ENCODE data around the gene PLCB1.

DNA sequence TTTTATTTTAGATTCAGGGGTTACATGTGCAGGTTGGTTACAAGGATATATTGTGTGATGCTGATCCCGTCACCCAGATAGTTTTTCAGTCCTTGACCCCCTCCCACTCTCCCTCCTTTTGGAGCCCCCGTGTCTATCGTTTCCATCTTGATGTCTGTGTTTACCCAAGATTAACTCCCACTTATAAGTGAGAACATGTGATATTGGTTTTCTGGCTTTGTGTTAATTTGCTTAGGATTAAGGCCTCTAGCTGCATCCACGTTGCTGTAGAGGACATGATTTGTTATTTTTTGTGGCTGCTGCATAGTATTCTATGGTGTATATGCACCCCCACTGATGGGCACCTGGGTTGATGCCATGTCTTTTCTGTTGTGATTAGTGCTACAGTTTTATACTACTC is 178.6 kb downstream of the PLCB1 start:
- TF ChIP-seq, protein P1, sequence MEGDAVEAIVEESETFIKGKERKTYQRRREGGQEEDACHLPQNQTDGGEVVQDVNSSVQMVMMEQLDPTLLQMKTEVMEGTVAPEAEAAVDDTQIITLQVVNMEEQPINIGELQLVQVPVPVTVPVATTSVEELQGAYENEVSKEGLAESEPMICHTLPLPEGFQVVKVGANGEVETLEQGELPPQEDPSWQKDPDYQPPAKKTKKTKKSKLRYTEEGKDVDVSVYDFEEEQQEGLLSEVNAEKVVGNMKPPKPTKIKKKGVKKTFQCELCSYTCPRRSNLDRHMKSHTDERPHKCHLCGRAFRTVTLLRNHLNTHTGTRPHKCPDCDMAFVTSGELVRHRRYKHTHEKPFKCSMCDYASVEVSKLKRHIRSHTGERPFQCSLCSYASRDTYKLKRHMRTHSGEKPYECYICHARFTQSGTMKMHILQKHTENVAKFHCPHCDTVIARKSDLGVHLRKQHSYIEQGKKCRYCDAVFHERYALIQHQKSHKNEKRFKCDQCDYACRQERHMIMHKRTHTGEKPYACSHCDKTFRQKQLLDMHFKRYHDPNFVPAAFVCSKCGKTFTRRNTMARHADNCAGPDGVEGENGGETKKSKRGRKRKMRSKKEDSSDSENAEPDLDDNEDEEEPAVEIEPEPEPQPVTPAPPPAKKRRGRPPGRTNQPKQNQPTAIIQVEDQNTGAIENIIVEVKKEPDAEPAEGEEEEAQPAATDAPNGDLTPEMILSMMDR (IDR thresholded peaks at IDR 0.05 in 2 of 3, conservative IDR thresholded peaks at IDR 0.05 in 1 of 3; ENCODE audit: control insufficient read depth in 2 of 3, extremely low read depth in 1 of 3, insufficient read depth in 1 of 3, low read depth in 3 of 3, low read length in 3 of 3): no peak
- TF ChIP-seq BACH1 (IDR thresholded peaks at IDR 0.05; ENCODE audit: borderline replicate concordance) (no peak), ZZZ3 (IDR thresholded peaks at IDR 0.05; ENCODE audit: control insufficient read depth, insufficient read length, low read depth) (no peak), SIN3A (IDR thresholded peaks at IDR 0.05; ENCODE audit: low read depth, low read length) (no peak), POLR2A (IDR thresholded peaks at IDR 0.05; ENCODE audit: low read depth, low read length) (no peak), NRF1 (conservative IDR thresholded peaks at IDR 0.05; ENCODE audit: low read depth, low read length) (no peak), NBN (IDR thresholded peaks at IDR 0.05) (no peak), FOXK2 (IDR thresholded peaks at IDR 0.05) (no peak), POU2F2 (IDR thresholded peaks at IDR 0.05; ENCODE audit: borderline replicate concordance, low read depth, low read length) (no peak), FOS (IDR thresholded peaks at IDR 0.05; ENCODE audit: borderline replicate concordance, extremely low read depth, insufficient read length) (no peak), CBX5 (IDR thresholded peaks at IDR 0.05; ENCODE audit: low read depth) (no peak), TCF7 (IDR thresholded peaks at IDR 0.05; ENCODE audit: borderline replicate concordance) (no peak), ZNF274 (IDR thresholded peaks at IDR 0.05; ENCODE audit: insufficient read depth, insufficient read length) (no peak), CREB1 (IDR thresholded peaks at IDR 0.05; ENCODE audit: low read depth) (no peak)
